Stimulated activated CD8-positive, alpha-beta memory T cell treated with anti-CD3 and anti-CD28 coated beads, Interleukin-4, amount 100 ng/mL, for 4 hours (primary cell): Measurements from ENCODE around the gene REXO4.
A peak's percentile ranks its signal among the peaks of the same experiment; 100 is the strongest.
"Not testable (repeated sequence)": the region's sequence is repeated elsewhere in the genome, so short reads cannot be mapped to it uniquely, and the experiment has no call there.

ENCODE experiments used
- DNase-seq, 2 donors: peaks; one replicate each; pipeline ENCODE4 v3.0.0-alpha.2; 2020; ENCODE audit warnings: low read depth in 2 of 2, low spot score in 1 of 2

The REXO4 gene

GRCh38 chr9:133421615-133422542 is 4.1 kb upstream of the REXO4 start, which contains the start of gene ADAMTS13:
Gene ADAMTS13 (plus strand): TSS chr9:133422367. CDS start chr9:133422444, 77 bp downstream.
- no peak for DNase-seq

- no peak for DNase-seq
Measured at GRCh38 chr9:133420392-133420827, 2.6 kb upstream of the REXO4 start.

GRCh38 chr9:133419005-133419404 is 1.2 kb upstream of the REXO4 start:
- no peak for DNase-seq

- no peak for DNase-seq
Measured at GRCh38 chr9:133415170-133415569, 2.6 kb downstream of the REXO4 start.

- DNase-seq = no peak
Measured at GRCh38 chr9:133408042-133408441, 9.8 kb downstream of the REXO4 start.

GRCh38 chr9:133406480-133407307 is 11.1 kb downstream of the REXO4 start:
- peak; percentile 50 to 67 for DNase-seq

- DNase-seq = no peak
Measured at GRCh38 chr9:133405508-133406438, 12.0 kb downstream of the REXO4 start.

- DNase-seq = no peak
Measured at GRCh38 chr9:133404454-133405002, 13.3 kb downstream of the REXO4 start.

GRCh38 chr9:133403766-133404453 is 13.9 kb downstream of the REXO4 start:
- peak; percentile 17 to 20 for DNase-seq

- no peak for DNase-seq
Measured at GRCh38 chr9:133402689-133403088, 15.1 kb downstream of the REXO4 start.

GRCh38 chr9:133401588-133401987 is 16.2 kb downstream of the REXO4 start:
- DNase-seq = no peak

- no peak for DNase-seq
Measured at GRCh38 chr9:133400292-133400691, 17.5 kb downstream of the REXO4 start.

- no peak for DNase-seq
Measured at GRCh38 chr9:133397895-133398294, 19.9 kb downstream of the REXO4 start.

- no peak for DNase-seq
Measured at GRCh38 chr9:133397370-133397769, 20.4 kb downstream of the REXO4 start.

GRCh38 chr9:133396952-133397351 is 20.9 kb downstream of the REXO4 start:
- no peak for DNase-seq

GRCh38 chr9:133394687-133395271 is 23.0 kb downstream of the REXO4 start:
- no peak for DNase-seq

- no peak for DNase-seq
Measured at GRCh38 chr9:133393399-133393798, 24.4 kb downstream of the REXO4 start.

GRCh38 chr9:133392308-133392707 is 25.5 kb downstream of the REXO4 start:
- DNase-seq = not testable (repeated sequence)

- not testable (repeated sequence) for DNase-seq
Measured at GRCh38 chr9:133391449-133391848, 26.4 kb downstream of the REXO4 start.
